ENCODE measurements around the gene EVI5L.

DNA sequence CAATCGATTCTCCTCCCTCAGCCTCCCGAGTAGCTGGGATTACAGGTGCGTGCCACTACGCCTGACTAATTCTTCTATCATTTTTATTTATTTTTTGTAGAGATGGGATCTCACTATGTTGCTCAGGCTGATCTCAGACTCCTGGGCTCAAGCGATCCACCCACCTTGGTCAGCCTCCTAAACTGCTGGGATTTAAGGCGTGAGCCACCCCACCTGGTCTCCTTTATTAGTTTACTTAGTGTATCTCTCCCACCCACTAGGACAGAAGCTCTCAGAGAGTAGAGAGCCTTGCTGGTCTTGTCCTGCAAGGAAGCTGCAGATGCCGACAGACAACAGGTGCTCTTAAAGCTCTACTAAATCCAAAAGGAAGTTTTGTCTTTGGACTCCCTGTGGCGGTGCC, 55.8 kb downstream of the EVI5L start:
- TF ChIP-seq, protein P1, sequence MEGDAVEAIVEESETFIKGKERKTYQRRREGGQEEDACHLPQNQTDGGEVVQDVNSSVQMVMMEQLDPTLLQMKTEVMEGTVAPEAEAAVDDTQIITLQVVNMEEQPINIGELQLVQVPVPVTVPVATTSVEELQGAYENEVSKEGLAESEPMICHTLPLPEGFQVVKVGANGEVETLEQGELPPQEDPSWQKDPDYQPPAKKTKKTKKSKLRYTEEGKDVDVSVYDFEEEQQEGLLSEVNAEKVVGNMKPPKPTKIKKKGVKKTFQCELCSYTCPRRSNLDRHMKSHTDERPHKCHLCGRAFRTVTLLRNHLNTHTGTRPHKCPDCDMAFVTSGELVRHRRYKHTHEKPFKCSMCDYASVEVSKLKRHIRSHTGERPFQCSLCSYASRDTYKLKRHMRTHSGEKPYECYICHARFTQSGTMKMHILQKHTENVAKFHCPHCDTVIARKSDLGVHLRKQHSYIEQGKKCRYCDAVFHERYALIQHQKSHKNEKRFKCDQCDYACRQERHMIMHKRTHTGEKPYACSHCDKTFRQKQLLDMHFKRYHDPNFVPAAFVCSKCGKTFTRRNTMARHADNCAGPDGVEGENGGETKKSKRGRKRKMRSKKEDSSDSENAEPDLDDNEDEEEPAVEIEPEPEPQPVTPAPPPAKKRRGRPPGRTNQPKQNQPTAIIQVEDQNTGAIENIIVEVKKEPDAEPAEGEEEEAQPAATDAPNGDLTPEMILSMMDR (IDR thresholded peaks at IDR 0.05): no peak
- TF ChIP-seq EP300 (IDR thresholded peaks at IDR 0.05): no peak
- TF ChIP-seq POLR2A (IDR thresholded peaks at IDR 0.05): no peak
